Uterus (tissue), 4 donors: ENCODE measurements around the gene INTS11. TPM values are rescaled to one million over a fixed set of nuclear protein-coding genes. Genes with fewer than 3 reads are reported as not detected.

Experiments
- DNase-seq, 2 donors: peaks; one replicate each; pipeline ENCODE4 v3.0.0-alpha.2; 2019 to 2020
- H3K27ac ChIP-seq, 2 donors: fragments of 200-600 bp; sonication (generic); 1 replicate in 1 of 2; 2 replicates in 1 of 2; pipeline ENCODE4 v1.5.1; 2016 to 2018
- H3K27me3 ChIP-seq, 2 donors: fragments of 200-600 bp; sonication (generic); one replicate each; pipeline ENCODE4 v1.5.1; 2018 to 2019; ENCODE audit warnings: control low read depth in 1 of 2
- H3K36me3 ChIP-seq, 2 donors: fragments of 200-600 bp; sonication (generic); one replicate each; pipeline ENCODE4 v1.5.1; 2019; ENCODE audit warnings: control low read depth in 1 of 2
- H3K4me1 ChIP-seq, 2 donors: fragments of 200-600 bp; sonication (generic); one replicate each; pipeline ENCODE4 v1.5.1; 2018 to 2019; ENCODE audit warnings: control low read depth in 1 of 2
- H3K4me3 ChIP-seq, 2 donors: fragments of 200-600 bp; sonication (generic); 1 replicate in 1 of 2; 2 replicates in 1 of 2; pipeline ENCODE4 v1.5.1; 2018 to 2019; ENCODE audit warnings: mild to moderate bottlenecking in 1 of 2
- H3K9me3 ChIP-seq, 2 donors: fragments of 200-600 bp; sonication (generic); one replicate each; pipeline ENCODE4 v1.5.1; 2019; ENCODE audit warnings: control low read depth in 1 of 2
- CTCF ChIP-seq, 4 experiments: fragments of 200-600 bp in 2 of 4; fragments of 450-650 bp in 2 of 4; sonication (generic) in 2 of 4; IDR thresholded peaks; one replicate each; pipeline ENCODE4 v1.5.1; 2016 to 2019; ENCODE audit warnings: antibody characterized with exemption in 4 of 4, mild to moderate bottlenecking in 2 of 4, moderate library complexity in 1 of 4
- POLR2A ChIP-seq, 2 donors: fragments of 450-650 bp; IDR thresholded peaks; one replicate each; pipeline ENCODE4 v1.6.1; 2016; ENCODE audit warnings: antibody characterized with exemption in 2 of 2, mild to moderate bottlenecking in 1 of 2, moderate library complexity in 1 of 2
- intact Hi-C: fragments of 100-400 bp; cut with DNase I; formaldehyde crosslinking; loops from one replicate; pipeline ENCODE4 v1.15.1; 2023; ENCODE audit warnings: low total_unique reads
- total RNA-seq, 4 donors: library from RNA; depleted of rRNA in 3 of 4; stranded (reverse); fragments of >200 nt in 3 of 4; gene quantifications; one replicate each; pipeline versions ENCODE4 v1.1.0 to v1.2.4, GENCODE V29; 2014 to 2023
- donor health status: DM: yes; HTN: yes; CAD: no.

The INTS11 gene
- total RNA-seq, 4 donors from 2014 or later, result 45.6 to 277 (median 130) TPM

- no peaks in the 10 kb centered on the region for H3K27me3 ChIP-seq
- peaks cover 0 to 17% of the 10 kb centered on the region in 2 donors for H3K4me1 ChIP-seq
- DNase-seq, result no peak
- no peak overlapping the region for H3K4me3 ChIP-seq
- TF ChIP-seq POLR2A (IDR thresholded peaks at IDR 0.05) (no peak), CTCF (IDR thresholded peaks at IDR 0.05) (no peak)
- H3K9me3 ChIP-seq, result no peaks in the 10 kb centered on the region
- no peaks in the 10 kb centered on the region for H3K36me3 ChIP-seq
- intact Hi-C loops, result no loop called here
- no peak overlapping the region for H3K27ac ChIP-seq
Observed at GRCh38 chr1:1329304-1330210, 5.1 kb upstream of the INTS11 start.

GRCh38 chr1:1328254-1328653 is 3.8 kb upstream of the INTS11 start:
- Histone ChIP-seq H3K4me3 (no peak overlapping the region), H3K27me3 (no peaks in the 10 kb centered on the region), H3K36me3 (no peaks in the 10 kb centered on the region), H3K9me3 (no peaks in the 10 kb centered on the region), H3K27ac (no peak overlapping the region), H3K4me1 (peaks cover 2 to 21% of the 10 kb centered on the region in 2 donors)
- no peak for TF ChIP-seq CTCF (IDR thresholded peaks at IDR 0.05)
- TF ChIP-seq POLR2A (IDR thresholded peaks at IDR 0.05), result no peak
- DNase-seq, result no peak
- intact Hi-C loops, result no loop called here

GRCh38 chr1:1327291-1327690 is 2.8 kb upstream of the INTS11 start:
- intact Hi-C loops, result no loop called here
- Histone ChIP-seq H3K4me3 (no peak overlapping the region), H3K4me1 (peaks cover 8 to 31% of the 10 kb centered on the region in 2 donors)

GRCh38 chr1:1326075-1326605 is 1.7 kb upstream of the INTS11 start:
- Histone ChIP-seq H3K4me3 (no peak overlapping the region), H3K36me3 (no peaks in the 10 kb centered on the region), H3K27ac (no peak overlapping the region), H3K27me3 (no peaks in the 10 kb centered on the region), H3K9me3 (no peaks in the 10 kb centered on the region), H3K4me1 (peaks cover 8 to 39% of the 10 kb centered on the region in 2 donors)
- intact Hi-C loops, result no loop called here
- DNase-seq, result no peak
- no peak for TF ChIP-seq CTCF (IDR thresholded peaks at IDR 0.05)
- TF ChIP-seq POLR2A (IDR thresholded peaks at IDR 0.05), result no peak

More at GRCh38 chr1:1327291-1327690, 2.8 kb upstream of the INTS11 start:
- no peak for DNase-seq
- Histone ChIP-seq H3K36me3 (no peaks in the 10 kb centered on the region), H3K27me3 (no peaks in the 10 kb centered on the region), H3K27ac (no peak overlapping the region), H3K9me3 (no peaks in the 10 kb centered on the region)
- no peak for TF ChIP-seq POLR2A (IDR thresholded peaks at IDR 0.05)
- no peak for TF ChIP-seq CTCF (IDR thresholded peaks at IDR 0.05)
